ENCODE measurements around the gene PRICKLE2. TPM values are rescaled to one million over a fixed set of nuclear protein-coding genes. Genes with fewer than 3 reads are reported as not detected.
A peak's percentile ranks its signal among the peaks of the same experiment; 100 is the strongest.

Gene PRICKLE2
- total RNA-seq, 4 donors from 2014 or later, result 26.2 to 87.3 (median 47.9) TPM

DNA sequence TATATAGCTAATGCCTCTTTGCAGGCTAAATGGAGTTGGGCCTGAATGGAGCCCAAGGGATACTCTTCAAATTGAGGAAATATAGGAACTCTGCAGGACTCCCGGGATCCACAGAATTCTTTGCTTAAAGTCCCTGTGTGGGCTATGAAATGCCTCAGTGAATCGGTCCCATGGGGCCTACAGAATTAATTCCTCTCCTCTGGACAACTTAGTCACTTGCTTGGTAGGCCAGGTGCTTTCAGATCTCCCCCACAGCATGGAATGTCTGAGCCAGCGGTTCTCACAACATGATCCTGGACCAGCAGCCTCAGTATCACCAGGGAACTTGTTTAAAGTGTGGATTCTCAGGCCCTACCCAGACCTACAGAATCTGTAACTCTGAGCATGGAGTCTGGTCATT lies 15.1 kb upstream of the PRICKLE2 start:
- Histone ChIP-seq H3K27ac (peak overlapping the region; percentile 2 to 79), H3K4me1 (peaks cover under 1 to 4% of the 10 kb centered on the region in 2 donors), H3K27me3 (no peaks in the 10 kb centered on the region), H3K4me3 (no peak overlapping the region), H3K36me3 (no peaks in the 10 kb centered on the region), H3K9me3 (no peaks in the 10 kb centered on the region)
- intact Hi-C loops (cut with DNase I; ENCODE audit: low total_unique reads), result no loop called here
- DNase-seq, result no peak
- TF ChIP-seq, protein P1, sequence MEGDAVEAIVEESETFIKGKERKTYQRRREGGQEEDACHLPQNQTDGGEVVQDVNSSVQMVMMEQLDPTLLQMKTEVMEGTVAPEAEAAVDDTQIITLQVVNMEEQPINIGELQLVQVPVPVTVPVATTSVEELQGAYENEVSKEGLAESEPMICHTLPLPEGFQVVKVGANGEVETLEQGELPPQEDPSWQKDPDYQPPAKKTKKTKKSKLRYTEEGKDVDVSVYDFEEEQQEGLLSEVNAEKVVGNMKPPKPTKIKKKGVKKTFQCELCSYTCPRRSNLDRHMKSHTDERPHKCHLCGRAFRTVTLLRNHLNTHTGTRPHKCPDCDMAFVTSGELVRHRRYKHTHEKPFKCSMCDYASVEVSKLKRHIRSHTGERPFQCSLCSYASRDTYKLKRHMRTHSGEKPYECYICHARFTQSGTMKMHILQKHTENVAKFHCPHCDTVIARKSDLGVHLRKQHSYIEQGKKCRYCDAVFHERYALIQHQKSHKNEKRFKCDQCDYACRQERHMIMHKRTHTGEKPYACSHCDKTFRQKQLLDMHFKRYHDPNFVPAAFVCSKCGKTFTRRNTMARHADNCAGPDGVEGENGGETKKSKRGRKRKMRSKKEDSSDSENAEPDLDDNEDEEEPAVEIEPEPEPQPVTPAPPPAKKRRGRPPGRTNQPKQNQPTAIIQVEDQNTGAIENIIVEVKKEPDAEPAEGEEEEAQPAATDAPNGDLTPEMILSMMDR (IDR thresholded peaks at IDR 0.05), result no peak
- no peak for TF ChIP-seq POLR2A (IDR thresholded peaks at IDR 0.05)

DNA sequence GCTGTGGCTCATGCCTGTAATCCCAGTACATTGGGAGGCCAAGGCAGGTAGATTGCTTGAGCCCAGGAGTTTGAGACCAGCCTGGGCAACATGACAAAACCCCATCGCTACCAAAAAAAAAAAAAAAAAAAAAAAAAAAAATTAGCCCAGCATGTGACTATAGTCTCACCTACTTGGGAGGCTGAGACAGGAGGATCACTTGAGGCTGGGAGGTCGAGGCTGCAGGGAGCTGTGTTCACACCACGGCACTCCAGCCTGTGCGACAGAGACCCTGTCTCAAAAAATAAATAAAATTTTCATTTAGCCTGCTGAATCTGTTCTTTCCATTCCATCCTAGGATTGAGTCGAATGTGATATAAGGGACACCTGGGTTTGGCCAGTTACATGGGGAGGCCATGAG lies 14.6 kb upstream of the PRICKLE2 start:
- Histone ChIP-seq H3K9me3 (no peaks in the 10 kb centered on the region), H3K36me3 (no peaks in the 10 kb centered on the region), H3K4me1 (peaks cover 0 to 4% of the 10 kb centered on the region in 2 donors), H3K4me3 (no peak overlapping the region), H3K27ac (peak overlapping the region; percentile 79 to 87), H3K27me3 (no peaks in the 10 kb centered on the region)
- intact Hi-C loops (cut with DNase I; ENCODE audit: low total_unique reads), result no loop called here
- DNase-seq, result no peak
- TF ChIP-seq, protein P1 (IDR thresholded peaks at IDR 0.05), result no peak

DNA sequence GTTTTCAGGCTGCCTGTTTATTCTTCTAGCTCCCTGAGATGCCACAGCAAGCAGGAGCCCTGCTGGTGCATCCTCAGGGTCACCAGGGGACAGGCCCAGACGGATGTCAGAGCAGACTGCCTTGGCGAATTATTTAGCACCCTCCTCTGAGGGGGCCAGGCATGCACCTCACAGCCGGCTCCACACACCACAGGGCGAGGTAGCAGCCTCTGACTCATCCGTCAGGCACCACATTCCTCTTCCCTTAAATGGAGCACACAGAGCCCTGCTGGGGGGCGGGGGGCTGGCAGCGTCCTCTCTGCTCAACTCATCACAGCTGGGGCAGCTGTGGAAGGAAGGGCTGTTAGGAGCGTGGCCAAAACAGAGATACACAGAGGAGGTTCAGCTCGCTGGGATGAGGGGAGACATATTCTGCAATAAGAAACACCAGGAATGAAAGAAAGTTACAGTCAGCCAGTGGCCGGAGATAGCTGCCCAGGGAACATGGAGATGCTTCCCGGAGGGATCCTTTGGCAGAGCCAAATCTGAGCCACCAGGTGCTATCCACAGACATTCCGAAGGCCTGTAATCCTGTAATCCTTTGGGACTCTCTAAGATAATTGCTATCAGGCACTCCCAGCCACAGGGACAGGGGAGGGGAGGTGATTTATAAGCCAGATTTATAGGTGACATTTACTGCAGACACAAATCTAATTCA lies 13.9 kb upstream of the PRICKLE2 start:
- Histone ChIP-seq H3K4me3 (no peak overlapping the region), H3K27ac (peak overlapping the region; percentile 79 to 87), H3K9me3 (no peaks in the 10 kb centered on the region), H3K4me1 (peaks cover 0 to 4% of the 10 kb centered on the region in 2 donors), H3K27me3 (no peaks in the 10 kb centered on the region), H3K36me3 (no peaks in the 10 kb centered on the region)
- peak; percentile 87 to 88 for DNase-seq
- TF ChIP-seq, protein P1 (IDR thresholded peaks at IDR 0.05), result no peak
- TF ChIP-seq POLR2A (IDR thresholded peaks at IDR 0.05), result no peak
- intact Hi-C loops (cut with DNase I; ENCODE audit: low total_unique reads), result no loop called here

DNA sequence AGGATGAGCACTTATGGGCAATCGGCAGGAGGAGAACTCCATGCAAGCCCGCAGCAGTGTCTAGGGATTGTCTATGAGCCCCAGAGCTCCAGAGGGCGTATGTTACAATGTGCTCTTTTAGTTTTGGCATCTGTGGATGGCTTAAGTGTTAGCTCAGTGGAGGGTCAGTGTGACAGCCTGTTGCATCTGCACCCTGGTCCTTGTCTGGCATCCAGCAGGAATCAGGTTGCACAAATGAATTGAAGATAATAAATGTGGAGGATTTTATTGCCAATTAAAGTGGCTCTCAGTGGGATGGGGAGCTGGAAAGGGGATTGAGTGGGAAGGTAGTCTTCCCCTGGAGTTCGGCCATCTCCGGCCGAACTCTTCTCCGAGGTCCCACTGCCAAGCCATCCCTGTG lies 11.8 kb upstream of the PRICKLE2 start:
- Histone ChIP-seq H3K4me3 (no peak overlapping the region), H3K9me3 (no peaks in the 10 kb centered on the region), H3K4me1 (peaks cover 0 to 4% of the 10 kb centered on the region in 2 donors), H3K27me3 (no peaks in the 10 kb centered on the region), H3K36me3 (no peaks in the 10 kb centered on the region), H3K27ac (peak overlapping the region in 1 of 2 donors; percentile 87)
- intact Hi-C loops (cut with DNase I; ENCODE audit: low total_unique reads), result no loop called here
- TF ChIP-seq, protein P1 (IDR thresholded peaks at IDR 0.05), result no peak
- no peak for TF ChIP-seq POLR2A (IDR thresholded peaks at IDR 0.05)
- DNase-seq, result no peak

DNA sequence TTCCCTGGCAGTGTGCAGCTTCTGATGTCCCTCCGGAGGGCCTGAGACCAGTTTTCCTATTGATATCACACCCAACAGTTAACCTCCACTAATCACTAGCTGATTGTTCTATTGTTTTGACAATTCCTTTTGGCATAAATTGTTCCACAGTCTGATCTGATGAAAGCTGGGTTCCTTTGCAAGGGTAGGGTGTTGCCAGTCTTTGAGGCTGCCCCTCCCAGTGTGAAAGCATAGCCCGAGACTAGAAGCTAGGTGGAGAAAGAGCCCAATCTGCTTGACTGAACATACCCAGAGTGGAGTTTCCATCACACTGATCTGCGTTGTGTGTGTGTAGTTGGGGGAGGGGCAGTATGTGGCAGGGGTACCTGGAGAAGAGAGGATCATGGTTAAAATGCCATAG lies 10.3 kb upstream of the PRICKLE2 start:
- no peaks in the 10 kb centered on the region for H3K36me3 ChIP-seq
- no peak for DNase-seq
- intact Hi-C loops (cut with DNase I; ENCODE audit: low total_unique reads), result no loop called here
- H3K4me3 ChIP-seq, result no peak overlapping the region
- H3K4me1 ChIP-seq, result peaks cover 0 to 4% of the 10 kb centered on the region in 2 donors
- no peaks in the 10 kb centered on the region for H3K9me3 ChIP-seq
- H3K27ac ChIP-seq, result no peak overlapping the region
- no peaks in the 10 kb centered on the region for H3K27me3 ChIP-seq
- TF ChIP-seq POLR2A (IDR thresholded peaks at IDR 0.05), result no peak
- TF ChIP-seq, protein P1 (IDR thresholded peaks at IDR 0.05), result no peak
